ENCODE measurements around the gene EHMT1.

EHMT1 gene

DNA sequence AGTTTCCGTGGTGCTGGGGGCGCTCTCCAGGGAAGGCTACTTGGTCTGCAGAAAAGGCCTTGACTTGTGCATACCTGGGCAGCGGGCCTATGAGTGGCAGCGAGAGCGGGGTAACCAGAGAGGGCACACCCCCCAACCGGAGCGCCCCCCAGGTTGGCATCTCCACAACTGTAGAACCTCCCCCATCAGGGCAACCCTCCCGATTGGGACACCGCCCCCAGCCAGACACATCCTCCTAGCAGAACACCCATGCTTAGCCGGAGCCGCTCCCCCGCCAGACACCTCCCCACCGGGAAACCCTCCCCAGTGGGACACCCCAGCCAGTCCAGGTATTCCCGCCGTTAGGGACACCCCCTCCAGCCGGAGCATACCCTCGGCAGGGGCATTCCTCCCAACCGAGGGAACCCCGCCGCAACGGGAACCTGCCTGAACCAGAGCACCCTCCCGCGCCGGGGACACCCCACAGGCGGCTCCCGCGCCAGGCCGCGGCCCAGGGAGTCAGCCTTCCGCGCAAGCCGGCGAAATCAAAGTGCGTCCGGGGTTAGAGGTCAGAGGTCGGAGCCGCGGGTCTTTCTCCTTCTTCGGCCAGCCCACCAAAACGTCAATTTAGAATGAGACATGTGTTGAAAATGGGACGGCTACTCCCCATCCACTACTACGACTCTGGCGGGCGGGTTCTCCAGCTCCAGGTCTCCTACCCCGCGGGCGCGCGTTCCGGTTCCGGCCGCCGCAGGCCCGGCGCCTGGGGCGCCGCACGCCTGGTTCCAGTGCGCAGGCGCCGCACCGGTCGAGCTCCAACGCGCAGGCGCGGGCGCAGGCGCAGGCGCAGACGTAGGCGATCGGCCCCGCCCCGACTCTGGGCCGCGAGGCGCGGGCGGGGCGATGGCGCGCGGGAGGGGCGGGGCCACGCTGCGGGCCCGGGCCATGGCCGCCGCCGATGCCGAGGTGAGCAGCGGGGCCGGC is at the start of gene EHMT1:
Gene EHMT1 (plus strand): TSS at position 901 of the 963 bp plus-strand sequence. CDS start 24 bp downstream, at position 925.
- DNase-seq (ENCODE audit: low read depth in 2 of 2, low spot score in 1 of 2), result peak; percentile 63 to 84

- DNase-seq (ENCODE audit: low read depth in 2 of 2, low spot score in 1 of 2), result no peak
Observed at GRCh38 chr9:137569609-137570203, 49.1 kb upstream of the EHMT1 start.

GRCh38 chr9:137570566-137570965 is 48.2 kb upstream of the EHMT1 start:
- no peak for DNase-seq (ENCODE audit: low read depth in 2 of 2, low spot score in 1 of 2)

DNA sequence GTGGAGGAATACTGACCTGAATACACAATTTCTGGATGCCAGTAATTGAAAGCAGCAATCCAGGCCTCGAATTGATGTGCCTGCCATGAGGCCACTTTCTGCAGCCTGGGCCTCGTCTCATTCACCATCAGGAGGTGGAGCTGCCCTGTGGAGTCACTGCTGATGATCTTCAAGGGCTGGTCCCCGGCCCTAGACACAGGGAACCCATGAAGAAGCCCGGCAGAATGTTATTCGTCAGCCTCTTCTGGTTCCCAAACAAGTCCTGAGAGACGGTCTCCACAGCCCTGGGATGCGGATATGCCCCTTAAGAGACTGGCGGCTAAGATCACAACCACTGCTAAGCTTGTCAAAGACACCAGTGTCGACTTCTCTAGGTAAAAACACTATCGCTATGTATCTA is 44.6 kb upstream of the EHMT1 start:
- DNase-seq (ENCODE audit: low read depth in 2 of 2, low spot score in 1 of 2), result no peak

DNA sequence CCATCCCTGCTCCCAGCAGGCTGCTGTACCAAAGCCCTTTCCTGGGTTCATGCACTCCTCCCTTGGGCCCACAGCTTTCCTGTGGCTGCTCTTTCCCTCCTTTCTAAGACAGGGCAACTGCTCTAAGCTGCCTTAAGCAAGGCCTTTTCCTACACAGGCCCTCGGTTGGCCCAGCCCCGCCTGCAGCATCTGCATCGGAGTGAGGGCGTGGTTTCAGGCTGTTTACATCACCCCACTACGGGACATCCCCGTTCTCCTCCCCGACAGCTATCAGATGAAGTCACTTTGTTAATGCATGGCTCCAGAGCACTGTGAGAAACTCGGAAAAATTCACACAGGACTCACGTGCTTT is 43.5 kb upstream of the EHMT1 start:
- DNase-seq (ENCODE audit: low read depth in 2 of 2, low spot score in 1 of 2), result no peak

- no peak for DNase-seq (ENCODE audit: low read depth in 2 of 2, low spot score in 1 of 2)
Observed at GRCh38 chr9:137575716-137576411, 42.9 kb upstream of the EHMT1 start.

DNA sequence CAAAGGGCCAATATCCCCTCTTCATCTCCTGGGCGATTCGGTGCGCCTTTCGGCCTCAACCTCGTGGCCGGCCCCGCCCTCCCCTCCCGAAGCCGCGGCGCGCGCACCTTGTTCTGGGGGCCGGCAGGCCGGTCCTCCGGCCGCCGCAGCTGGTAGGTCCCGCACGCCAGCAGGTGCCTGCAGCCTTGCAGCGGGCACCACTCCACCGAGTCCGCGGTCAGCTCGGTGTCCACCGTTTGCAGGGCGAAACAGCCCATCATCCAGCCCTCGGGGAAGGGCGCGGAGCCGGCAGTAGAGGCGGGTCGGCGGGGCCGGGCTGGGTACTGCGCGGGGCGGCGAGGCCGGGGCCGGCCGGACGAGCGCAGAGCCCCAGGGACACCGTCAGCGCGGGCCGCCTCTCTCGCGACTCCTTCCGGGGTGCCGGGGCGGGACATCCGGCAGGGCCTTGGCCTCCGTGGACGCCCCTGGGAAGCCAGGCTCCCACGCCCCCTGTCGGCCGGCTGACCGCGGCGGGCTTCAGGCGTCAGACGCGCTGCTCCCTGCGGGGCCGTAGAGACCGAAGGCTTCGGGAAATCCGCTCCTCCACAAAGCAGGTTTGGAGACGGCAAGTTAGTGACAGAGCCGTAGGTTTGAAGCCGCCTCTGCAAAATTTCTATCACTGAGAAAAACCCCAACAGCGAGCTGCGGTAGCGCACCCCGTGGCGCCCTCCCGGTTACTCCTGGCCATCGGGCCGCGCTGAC is 40.1 kb upstream of the EHMT1 start, which contains the start of gene DPH7:
Gene DPH7 (minus strand): TSS at position 408 of the 741 bp plus-strand sequence. CDS start 148 bp downstream, at position 260.
- peak; percentile 92 to 94 for DNase-seq (ENCODE audit: low read depth in 2 of 2, low spot score in 1 of 2)

GRCh38 chr9:137579259-137579604 is 39.6 kb upstream of the EHMT1 start:
- DNase-seq (ENCODE audit: low read depth in 2 of 2, low spot score in 1 of 2), result no peak

DNA sequence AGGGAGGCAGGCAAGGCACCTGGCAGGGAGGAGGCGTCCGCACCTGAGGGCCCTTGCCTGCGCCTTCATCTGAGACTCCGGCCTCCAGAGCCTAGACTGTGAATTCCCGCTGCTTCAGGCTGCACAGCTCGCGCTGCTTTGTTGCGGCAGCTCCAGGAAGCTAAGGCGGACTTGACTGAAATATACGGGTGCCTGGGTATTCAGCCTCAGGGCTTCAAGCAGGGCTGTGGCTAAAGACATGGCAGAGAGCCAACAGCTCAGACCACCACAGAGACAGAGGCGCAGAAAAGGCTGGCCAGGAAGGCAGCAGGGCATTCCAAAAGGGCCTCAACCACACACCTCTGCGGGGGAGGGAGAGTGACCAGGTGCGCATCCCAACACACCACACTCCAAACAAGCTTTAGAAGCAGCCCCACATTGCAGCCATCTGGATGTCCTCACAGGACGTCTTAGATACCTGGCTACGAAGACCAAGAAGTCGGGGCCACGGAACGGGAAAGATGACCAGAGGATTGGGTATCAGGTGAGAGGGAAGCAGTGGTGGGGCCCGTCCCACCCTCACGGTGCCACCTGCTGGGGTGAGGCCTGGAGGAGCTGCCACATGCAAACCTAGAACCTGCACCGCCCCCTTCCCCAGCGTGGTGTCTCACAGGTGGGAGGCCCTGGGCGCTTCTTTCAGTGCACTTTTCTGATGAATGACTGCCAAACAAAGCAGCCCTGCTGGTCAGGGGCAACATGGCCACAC is 38.4 kb upstream of the EHMT1 start:
- no peak for DNase-seq (ENCODE audit: low read depth in 2 of 2, low spot score in 1 of 2)

GRCh38 chr9:137580954-137581322 is 37.9 kb upstream of the EHMT1 start:
- no peak for DNase-seq (ENCODE audit: low read depth in 2 of 2, low spot score in 1 of 2)

DNA sequence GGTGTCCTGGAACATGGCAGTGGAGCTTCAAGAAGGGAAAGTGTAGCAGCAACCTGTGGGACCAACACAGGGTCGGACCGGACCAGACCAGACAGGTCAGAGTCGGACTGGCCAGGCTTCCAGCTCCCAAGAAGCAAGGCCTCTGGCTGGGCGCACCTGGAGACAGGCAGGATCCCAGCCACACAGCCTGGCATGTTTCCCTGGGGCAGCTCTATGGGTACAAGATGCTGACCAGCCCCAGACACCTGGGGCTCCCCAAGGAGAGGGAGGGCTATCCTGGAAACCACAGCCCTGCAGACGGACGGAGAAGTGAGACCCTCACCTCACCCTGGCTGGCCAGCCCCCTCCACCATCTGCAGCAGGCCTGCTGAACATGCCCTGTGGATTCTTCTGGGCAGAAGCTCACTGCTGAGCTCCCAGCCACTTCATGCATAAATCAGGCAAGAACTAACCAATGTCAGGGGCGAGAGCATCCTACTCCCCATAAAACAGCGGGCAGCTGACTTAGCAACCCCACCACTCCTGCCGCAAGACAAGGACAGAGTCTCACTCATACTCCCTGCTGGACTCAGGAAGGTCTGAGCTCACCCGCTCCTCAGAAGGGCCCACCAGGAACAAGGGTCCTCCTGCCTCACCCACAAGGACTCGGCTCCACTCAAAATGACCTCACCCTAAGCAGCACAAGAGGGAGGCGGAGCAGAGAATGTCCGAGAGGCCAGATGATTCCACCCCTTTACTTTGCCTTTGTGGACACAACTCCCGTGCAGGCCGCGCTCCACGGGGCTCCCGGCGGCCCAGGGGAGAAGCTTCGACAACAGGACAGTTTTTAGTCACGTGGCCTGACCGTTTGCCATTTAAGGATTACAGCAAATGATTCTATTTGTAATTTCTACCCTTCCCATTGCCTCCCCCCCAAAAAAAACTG is 37.2 kb upstream of the EHMT1 start:
- no peak for DNase-seq (ENCODE audit: low read depth in 2 of 2, low spot score in 1 of 2)

- DNase-seq (ENCODE audit: low read depth in 2 of 2, low spot score in 1 of 2), result no peak
Observed at GRCh38 chr9:137582286-137582860, 36.4 kb upstream of the EHMT1 start.

- DNase-seq (ENCODE audit: low read depth in 2 of 2, low spot score in 1 of 2), result no peak
Observed at GRCh38 chr9:137583347-137583746, 35.5 kb upstream of the EHMT1 start.

DNA sequence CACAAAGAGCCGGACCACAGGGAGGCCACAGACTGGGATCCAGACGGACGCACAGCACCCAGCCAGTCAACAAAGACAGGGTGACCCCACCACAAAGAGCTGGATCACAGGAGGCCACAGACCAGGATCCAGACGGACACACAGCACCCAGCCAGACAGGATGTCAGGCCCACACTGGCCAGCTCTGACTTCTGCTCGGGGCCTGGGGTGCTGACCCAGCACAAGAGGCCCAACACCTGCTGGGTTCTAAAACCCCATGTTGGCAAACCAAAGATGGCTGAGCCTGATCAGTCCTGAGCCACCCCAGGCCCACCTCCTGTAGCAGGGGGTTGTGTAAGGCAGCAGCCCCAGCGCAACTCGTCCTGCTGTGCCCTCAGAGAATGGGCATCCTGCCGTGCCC is 34.8 kb upstream of the EHMT1 start:
- DNase-seq (ENCODE audit: low read depth in 2 of 2, low spot score in 1 of 2), result no peak

GRCh38 chr9:137586854-137587253 is 32.0 kb upstream of the EHMT1 start:
- no peak for DNase-seq (ENCODE audit: low read depth in 2 of 2, low spot score in 1 of 2)

GRCh38 chr9:137588311-137588710 is 30.5 kb upstream of the EHMT1 start:
- no peak for DNase-seq (ENCODE audit: low read depth in 2 of 2, low spot score in 1 of 2)

- DNase-seq (ENCODE audit: low read depth in 2 of 2, low spot score in 1 of 2), result no peak
Observed at GRCh38 chr9:137588891-137589290, 29.9 kb upstream of the EHMT1 start.

DNA sequence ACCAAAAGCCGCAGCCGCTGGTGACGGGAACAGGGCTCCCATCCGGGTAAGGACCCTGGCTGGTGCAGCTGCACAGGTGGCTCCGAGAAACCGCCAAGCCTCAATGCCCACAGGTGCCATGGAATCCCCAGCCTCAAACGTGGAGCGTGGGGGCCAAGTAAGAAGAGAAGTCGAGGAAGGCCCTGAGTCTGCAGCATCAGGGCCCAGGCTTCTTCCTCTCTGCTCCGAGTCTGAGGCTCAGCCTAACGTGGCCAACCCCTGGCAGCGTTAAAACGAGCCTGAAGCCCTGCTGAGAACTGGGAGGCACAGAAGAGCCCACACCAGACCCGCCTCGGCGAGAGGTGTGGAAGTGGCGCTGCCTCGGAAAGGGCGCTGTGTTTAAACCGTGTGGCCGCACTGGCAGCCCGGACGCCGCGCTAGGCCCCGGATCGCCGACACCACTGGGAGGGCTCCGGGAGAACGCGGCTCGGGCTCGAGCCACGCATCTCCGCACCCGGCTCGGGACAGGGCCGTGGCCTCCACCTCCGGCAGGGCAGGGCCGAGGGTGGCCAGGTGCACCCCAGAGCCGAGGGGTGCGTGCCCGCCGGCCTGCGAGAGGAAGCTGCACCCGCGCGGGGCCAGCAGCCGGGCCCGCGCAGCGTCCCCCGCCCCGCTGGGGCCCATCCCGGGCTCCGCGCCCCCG is 29.2 kb upstream of the EHMT1 start:
- no peak for DNase-seq (ENCODE audit: low read depth in 2 of 2, low spot score in 1 of 2)

GRCh38 chr9:137590123-137590468 is 28.7 kb upstream of the EHMT1 start:
- no peak for DNase-seq (ENCODE audit: low read depth in 2 of 2, low spot score in 1 of 2)

Data from stimulated activated CD8-positive, alpha-beta memory T cell treated with anti-CD3 and anti-CD28 coated beads, Interleukin-4, amount 100 ng/mL, for 1 hour (primary cell).